Gastroesophageal sphincter (tissue), 3 donors: ENCODE data around the gene THYN1.

Source experiments
- POLR2A ChIP-seq, 2 donors: fragments of 450-650 bp; IDR thresholded peaks; one replicate each; pipeline ENCODE4 v1.6.1; 2017; ENCODE audit warnings: antibody characterized with exemption in 2 of 2, mild to moderate bottlenecking in 2 of 2, moderate library complexity in 1 of 2
- POLR2AphosphoS5 ChIP-seq: sonication (generic); formaldehyde crosslinking; IDR thresholded peaks from one replicate; pipeline ENCODE4 v1.6.1; 2017; ENCODE audit warnings: antibody characterized with exemption
- TF ChIP-seq, protein P1 (sequence below), 4 experiments: fragments of 200-600 bp in 2 of 4; fragments of 450-650 bp in 2 of 4; sonication (generic) in 1 of 4; IDR thresholded peaks; one replicate each; pipeline ENCODE4 v1.5.1; 2017 to 2019; ENCODE audit warnings: antibody characterized with exemption in 4 of 4, mild to moderate bottlenecking in 2 of 4, moderate library complexity in 2 of 4

DNA sequence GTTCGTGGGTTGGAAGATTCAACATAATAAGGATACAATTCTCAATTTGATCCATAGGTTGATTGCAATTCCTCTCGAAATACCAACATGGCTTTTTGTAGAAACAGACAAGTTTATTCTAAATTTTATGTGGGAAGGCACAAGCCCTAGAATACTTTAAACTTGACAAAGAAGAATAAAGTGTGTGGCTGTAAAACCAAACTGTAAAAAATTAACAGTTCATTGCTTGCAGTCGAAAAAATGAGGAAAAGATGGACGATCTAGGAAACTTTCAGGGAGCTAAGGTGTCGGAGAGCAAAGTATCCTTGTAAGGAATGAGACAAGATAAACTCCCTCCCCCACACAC, 22.0 kb upstream of the THYN1 start:
- TF ChIP-seq POLR2A (IDR thresholded peaks at IDR 0.05) (no peak), POLR2AphosphoS5 (no peak)
- TF ChIP-seq, protein P1, sequence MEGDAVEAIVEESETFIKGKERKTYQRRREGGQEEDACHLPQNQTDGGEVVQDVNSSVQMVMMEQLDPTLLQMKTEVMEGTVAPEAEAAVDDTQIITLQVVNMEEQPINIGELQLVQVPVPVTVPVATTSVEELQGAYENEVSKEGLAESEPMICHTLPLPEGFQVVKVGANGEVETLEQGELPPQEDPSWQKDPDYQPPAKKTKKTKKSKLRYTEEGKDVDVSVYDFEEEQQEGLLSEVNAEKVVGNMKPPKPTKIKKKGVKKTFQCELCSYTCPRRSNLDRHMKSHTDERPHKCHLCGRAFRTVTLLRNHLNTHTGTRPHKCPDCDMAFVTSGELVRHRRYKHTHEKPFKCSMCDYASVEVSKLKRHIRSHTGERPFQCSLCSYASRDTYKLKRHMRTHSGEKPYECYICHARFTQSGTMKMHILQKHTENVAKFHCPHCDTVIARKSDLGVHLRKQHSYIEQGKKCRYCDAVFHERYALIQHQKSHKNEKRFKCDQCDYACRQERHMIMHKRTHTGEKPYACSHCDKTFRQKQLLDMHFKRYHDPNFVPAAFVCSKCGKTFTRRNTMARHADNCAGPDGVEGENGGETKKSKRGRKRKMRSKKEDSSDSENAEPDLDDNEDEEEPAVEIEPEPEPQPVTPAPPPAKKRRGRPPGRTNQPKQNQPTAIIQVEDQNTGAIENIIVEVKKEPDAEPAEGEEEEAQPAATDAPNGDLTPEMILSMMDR (IDR thresholded peaks at IDR 0.05): no peak
